ENCODE measurements around the gene FCSK. TPM values are rescaled to one million over a fixed set of nuclear protein-coding genes. Genes with fewer than 3 reads are reported as not detected.

The FCSK gene
- total and polyA plus RNA-seq, 2 of the 13 experiments (the other 11 are each of a cell fraction or from before 2014, with no cell fraction given): 9.1 to 19.2 TPM

GRCh38 chr16:70438969-70439862, 15.2 kb upstream of the FCSK start, which contains the start of gene ST3GAL2 (continued):
- TF ChIP-seq ASH2L (IDR thresholded peaks at IDR 0.05; ENCODE audit: insufficient read length, low read depth, low read length) (peak; percentile 74), ZNF883 (CRISPR knock-in tag; IDR thresholded peaks at IDR 0.05; ENCODE audit: not compliant biosample characterization) (peak; percentile 48), TMF1 (CRISPR knock-in tag; IDR thresholded peaks at IDR 0.05; ENCODE audit: low read depth) (no peak), SALL1 (CRISPR knock-in tag; IDR thresholded peaks at IDR 0.05) (peak; percentile 65), TRIM24 (CRISPR knock-in tag; IDR thresholded peaks at IDR 0.05) (no peak), ZNF558 (CRISPR knock-in tag; IDR thresholded peaks at IDR 0.05; ENCODE audit: borderline replicate concordance) (no peak), RXRA (CRISPR knock-in tag; IDR thresholded peaks at IDR 0.05) (peak; percentile 40; the same call in 1 of the 2 replicates), ATF5 (CRISPR knock-in tag; IDR thresholded peaks at IDR 0.05; ENCODE audit: low read depth) (peak; percentile 37; the same call in 1 of the 2 replicates), RAD21 (CRISPR knock-in tag; IDR thresholded peaks at IDR 0.05) (peak; percentile 51), ZNF678 (CRISPR knock-in tag; IDR thresholded peaks at IDR 0.05) (peak; percentile 80; the same call in 1 of the 2 replicates), ATF1 (CRISPR knock-in tag; IDR thresholded peaks at IDR 0.05) (peak; percentile 83), ZNF598 (CRISPR knock-in tag; IDR thresholded peaks at IDR 0.05; ENCODE audit: borderline replicate concordance) (no peak), ZNF432 (CRISPR knock-in tag; IDR thresholded peaks at IDR 0.05; ENCODE audit: borderline replicate concordance) (no peak), ZNF530 (CRISPR knock-in tag; IDR thresholded peaks at IDR 0.05; ENCODE audit: low read depth) (no peak), TBX2 (CRISPR knock-in tag; IDR thresholded peaks at IDR 0.05; ENCODE audit: borderline replicate concordance) (peak; percentile 76; the same call in 1 of the 2 replicates), ZNF431 (CRISPR knock-in tag; IDR thresholded peaks at IDR 0.05; ENCODE audit: borderline replicate concordance, low read depth) (0 out of 2 replicates have a peak, but pooled peaks have one; percentile 73), SIN3B (IDR thresholded peaks at IDR 0.05; ENCODE audit: low read length) (no peak), EZH2 (conservative IDR thresholded peaks at IDR 0.05; ENCODE audit: low read depth, low read length) (no peak), SIX1 (CRISPR knock-in tag; IDR thresholded peaks at IDR 0.05; ENCODE audit: borderline replicate concordance) (0 out of 2 replicates have a peak, but pooled peaks have one; percentile 13), ZNF33A (CRISPR knock-in tag; IDR thresholded peaks at IDR 0.05; ENCODE audit: borderline replicate concordance) (no peak), ZNF674 (CRISPR knock-in tag; IDR thresholded peaks at IDR 0.05; ENCODE audit: low read depth) (no peak), PHB2 (IDR thresholded peaks at IDR 0.05; ENCODE audit: partially characterized antibody) (no peak)
- TF ChIP-seq, protein P1, sequence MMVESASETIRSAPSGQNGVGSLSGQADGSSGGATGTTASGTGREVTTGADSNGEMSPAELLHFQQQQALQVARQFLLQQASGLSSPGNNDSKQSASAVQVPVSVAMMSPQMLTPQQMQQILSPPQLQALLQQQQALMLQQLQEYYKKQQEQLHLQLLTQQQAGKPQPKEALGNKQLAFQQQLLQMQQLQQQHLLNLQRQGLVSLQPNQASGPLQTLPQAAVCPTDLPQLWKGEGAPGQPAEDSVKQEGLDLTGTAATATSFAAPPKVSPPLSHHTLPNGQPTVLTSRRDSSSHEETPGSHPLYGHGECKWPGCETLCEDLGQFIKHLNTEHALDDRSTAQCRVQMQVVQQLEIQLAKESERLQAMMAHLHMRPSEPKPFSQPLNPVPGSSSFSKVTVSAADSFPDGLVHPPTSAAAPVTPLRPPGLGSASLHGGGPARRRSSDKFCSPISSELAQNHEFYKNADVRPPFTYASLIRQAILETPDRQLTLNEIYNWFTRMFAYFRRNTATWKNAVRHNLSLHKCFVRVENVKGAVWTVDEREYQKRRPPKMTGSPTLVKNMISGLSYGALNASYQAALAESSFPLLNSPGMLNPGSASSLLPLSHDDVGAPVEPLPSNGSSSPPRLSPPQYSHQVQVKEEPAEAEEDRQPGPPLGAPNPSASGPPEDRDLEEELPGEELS (CRISPR knock-in tag; IDR thresholded peaks at IDR 0.05): no peak; the same call in 1 of the 2 replicates
- TF ChIP-seq, protein P2, sequence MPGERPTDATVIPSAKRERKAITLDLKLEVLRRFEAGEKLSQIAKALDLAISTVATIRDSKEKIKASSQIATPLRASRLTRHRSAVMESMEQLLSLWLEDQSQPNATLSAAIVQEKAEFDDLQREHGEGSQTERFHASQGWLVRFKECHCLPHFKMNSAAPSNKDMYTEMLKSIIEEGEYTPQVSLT (CRISPR knock-in tag; IDR thresholded peaks at IDR 0.05; ENCODE audit: borderline replicate concordance, low read depth): no peak
- TF ChIP-seq, protein P3, sequence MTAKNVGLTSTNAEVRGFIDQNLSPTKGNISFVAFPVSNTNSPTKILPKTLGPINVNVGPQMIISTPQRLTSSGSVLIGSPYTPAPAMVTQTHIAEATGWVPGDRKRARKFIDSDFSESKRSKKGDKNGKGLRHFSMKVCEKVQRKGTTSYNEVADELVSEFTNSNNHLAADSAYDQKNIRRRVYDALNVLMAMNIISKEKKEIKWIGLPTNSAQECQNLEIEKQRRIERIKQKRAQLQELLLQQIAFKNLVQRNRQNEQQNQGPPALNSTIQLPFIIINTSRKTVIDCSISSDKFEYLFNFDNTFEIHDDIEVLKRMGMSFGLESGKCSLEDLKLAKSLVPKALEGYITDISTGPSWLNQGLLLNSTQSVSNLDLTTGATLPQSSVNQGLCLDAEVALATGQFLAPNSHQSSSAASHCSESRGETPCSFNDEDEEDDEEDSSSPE (CRISPR knock-in tag; IDR thresholded peaks at IDR 0.05): 0 out of 2 replicates have a peak, but pooled peaks have one; percentile 32

Measured in HepG2 (cell line).